Natural killer cell (primary cell): ENCODE measurements around the gene PTPRN2. TPM values are rescaled to one million over a fixed set of nuclear protein-coding genes. Genes with fewer than 3 reads are reported as not detected.

Experiments
- ATAC-seq, 3 donors: fragments of 150-1000 bp in 2 of 3; fragments of 200-7000 bp in 1 of 3; cut with Tn5 transposase; 1 replicate in 1 of 3; 2 replicates in 2 of 3; pipeline ENCODE4 v1.10.0; 2021; ENCODE audit warnings: mild to moderate bottlenecking in 2 of 3, moderate library complexity in 2 of 3
- DNase-seq, 2 donors: peaks; one replicate each; pipeline versions ENCODE4 v3.0.0 to v3.0.0-alpha.2; 2013 to 2021; ENCODE audit warnings: mixed read lengths in 1 of 2
- H3K27ac ChIP-seq: one replicate; pipeline ENCODE4 v1.5.1; 2013; ENCODE audit warnings: mild to moderate bottlenecking, low read length
- H3K27me3 ChIP-seq: one replicate; pipeline ENCODE4 v1.6.1; 2013; ENCODE audit warnings: low read length; ENCODE audit not compliant: control insufficient read depth, insufficient read depth
- H3K36me3 ChIP-seq: one replicate; pipeline ENCODE4 v1.6.1; 2013; ENCODE audit warnings: low read length; ENCODE audit not compliant: control insufficient read depth, insufficient read depth
- H3K4me1 ChIP-seq: one replicate; pipeline ENCODE4 v1.6.1; 2013; ENCODE audit warnings: low read length; ENCODE audit not compliant: control insufficient read depth, insufficient read depth
- H3K4me3 ChIP-seq: one replicate; pipeline ENCODE4 v1.5.1; 2013; ENCODE audit warnings: low read length
- H3K9me3 ChIP-seq: one replicate; pipeline ENCODE4 v1.6.1; 2013; ENCODE audit warnings: low read length; ENCODE audit not compliant: control insufficient read depth, insufficient read depth
- H3K27ac Mint-ChIP-seq, 2 donors: one replicate each; pipeline ENCODE4 v1.8.0; 2022; ENCODE audit warnings: mild to moderate bottlenecking in 2 of 2, mixed read lengths in 2 of 2, moderate library complexity in 1 of 2
- H3K27me3 Mint-ChIP-seq, 2 donors: one replicate each; pipeline ENCODE4 v1.8.0; 2022; ENCODE audit warnings: low read depth in 2 of 2, mixed read lengths in 2 of 2
- H3K36me3 Mint-ChIP-seq: one replicate; pipeline ENCODE4 v1.8.0; 2022; ENCODE audit warnings: mixed read lengths
- H3K4me1 Mint-ChIP-seq, 2 donors: one replicate each; pipeline ENCODE4 v1.8.0; 2022; ENCODE audit warnings: mixed read lengths in 2 of 2
- H3K4me3 Mint-ChIP-seq: one replicate; pipeline ENCODE4 v1.8.0; 2022; ENCODE audit warnings: mild to moderate bottlenecking, moderate library complexity, mixed read lengths
- H3K9me3 Mint-ChIP-seq, 2 donors: one replicate each; pipeline ENCODE4 v1.8.0; 2022; ENCODE audit warnings: mixed read lengths in 2 of 2
- WGBS: methylation state at CpG from one replicate; pipeline ENCODE4 v1.1.7; 2013; ENCODE audit warnings: missing lambda C conversion rate; ENCODE audit not compliant: insufficient coverage; 5-methylcytosine and 5-hydroxymethylcytosine counted together
- intact Hi-C: fragments of 100-400 bp; cut with micrococcal nuclease; formaldehyde crosslinking; loops from one replicate; pipeline ENCODE4 v1.14.2; 2022
- total RNA-seq, 4 donors: library from RNA; stranded (reverse); fragments of 120-200 nt in 1 of 4; gene quantifications; one replicate each; pipeline versions ENCODE4 v1.2.3 to v1.2.4, GENCODE V29; 2013 to 2022
- TF ChIP-seq, protein P1 (sequence below): fragments of 200-600 bp; IDR thresholded peaks from one replicate; pipeline ENCODE4 v1.8.0; 2022; ENCODE audit warnings: antibody characterized with exemption

The PTPRN2 gene
- total RNA-seq, 3 donors from 2014 or later (not counting 1 experiment from before 2014, with no cell fraction given) = 1.3 to 2.5 (median 1.9) TPM

DNA sequence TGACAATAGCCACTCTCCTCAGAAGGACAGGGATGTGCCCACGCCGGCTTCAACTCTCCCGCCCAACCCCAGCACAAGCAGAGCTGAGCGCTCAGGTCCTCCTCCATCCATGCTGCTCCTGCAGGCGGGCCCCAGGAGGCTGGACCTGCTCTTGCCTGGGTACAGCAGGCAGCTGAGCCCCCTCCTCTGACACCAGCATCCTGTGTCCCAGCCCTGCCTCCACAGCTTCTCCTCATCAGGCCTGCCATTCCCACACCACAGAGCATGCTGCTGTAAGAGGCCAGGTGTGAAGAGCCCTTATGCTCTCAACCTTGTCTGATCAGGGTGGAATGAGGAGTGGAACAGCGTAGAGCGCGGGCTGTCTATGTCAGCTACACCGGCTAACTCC is 302.2 kb downstream of the PTPRN2 start:
- TF ChIP-seq, protein P1, sequence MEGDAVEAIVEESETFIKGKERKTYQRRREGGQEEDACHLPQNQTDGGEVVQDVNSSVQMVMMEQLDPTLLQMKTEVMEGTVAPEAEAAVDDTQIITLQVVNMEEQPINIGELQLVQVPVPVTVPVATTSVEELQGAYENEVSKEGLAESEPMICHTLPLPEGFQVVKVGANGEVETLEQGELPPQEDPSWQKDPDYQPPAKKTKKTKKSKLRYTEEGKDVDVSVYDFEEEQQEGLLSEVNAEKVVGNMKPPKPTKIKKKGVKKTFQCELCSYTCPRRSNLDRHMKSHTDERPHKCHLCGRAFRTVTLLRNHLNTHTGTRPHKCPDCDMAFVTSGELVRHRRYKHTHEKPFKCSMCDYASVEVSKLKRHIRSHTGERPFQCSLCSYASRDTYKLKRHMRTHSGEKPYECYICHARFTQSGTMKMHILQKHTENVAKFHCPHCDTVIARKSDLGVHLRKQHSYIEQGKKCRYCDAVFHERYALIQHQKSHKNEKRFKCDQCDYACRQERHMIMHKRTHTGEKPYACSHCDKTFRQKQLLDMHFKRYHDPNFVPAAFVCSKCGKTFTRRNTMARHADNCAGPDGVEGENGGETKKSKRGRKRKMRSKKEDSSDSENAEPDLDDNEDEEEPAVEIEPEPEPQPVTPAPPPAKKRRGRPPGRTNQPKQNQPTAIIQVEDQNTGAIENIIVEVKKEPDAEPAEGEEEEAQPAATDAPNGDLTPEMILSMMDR = no peak
- Histone ChIP-seq H3K27ac (no peak overlapping the region), H3K4me1 (no peaks in the 10 kb centered on the region), H3K9me3 (peaks cover 8% of the 10 kb centered on the region), H3K4me3 (no peak overlapping the region), H3K36me3 (no peaks in the 10 kb centered on the region), H3K27me3 (no peaks in the 10 kb centered on the region)
- Mint-ChIP-seq H3K36me3 (no peaks in the 10 kb centered on the region), H3K9me3 (peaks cover 9 to 22% of the 10 kb centered on the region in 2 donors), H3K27me3 (no peaks in the 10 kb centered on the region), H3K4me1 (no peaks in the 10 kb centered on the region), H3K27ac (no peak overlapping the region), H3K4me3 (no peak overlapping the region)
- DNase-seq = no peak
- WGBS = 95% methylated on average over 9 of the region's 9 CpGs
- intact Hi-C loops = no loop called here
- no peak for ATAC-seq

DNA sequence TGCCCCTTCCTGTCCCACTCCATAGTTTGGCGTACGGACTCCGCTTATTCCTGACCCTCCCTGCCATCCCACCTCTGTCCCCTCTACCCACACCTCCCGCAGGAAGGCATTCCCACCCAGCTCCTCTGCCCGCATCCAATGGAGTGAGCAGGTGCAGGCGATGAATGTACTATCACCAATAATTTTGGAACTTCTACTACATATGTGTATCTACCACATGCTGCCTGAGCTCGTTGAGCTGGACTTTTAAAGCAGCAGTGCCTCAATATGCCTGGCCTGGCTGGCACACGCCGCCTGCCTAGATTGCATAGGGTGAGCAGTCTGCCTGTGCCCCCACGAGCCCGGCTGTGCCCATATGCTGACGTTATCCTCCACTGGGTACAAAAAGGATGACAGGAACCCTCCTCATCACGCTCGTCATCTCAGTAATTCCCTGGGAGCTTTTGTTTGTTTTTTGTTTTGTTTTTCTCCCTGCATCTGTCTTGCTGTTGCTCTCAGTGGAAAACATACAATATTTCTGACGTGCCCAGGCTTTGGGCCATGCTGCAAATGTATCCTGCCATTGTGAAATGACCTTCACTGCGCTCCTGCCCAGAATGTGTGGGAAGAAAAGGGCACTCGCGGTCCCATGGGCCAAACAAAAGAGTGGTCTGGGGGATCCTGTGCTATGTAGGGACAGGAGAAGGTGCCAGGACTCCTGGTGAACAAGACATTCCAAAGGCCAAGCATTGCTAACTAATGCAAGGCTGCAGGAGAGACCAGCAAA is 302.8 kb downstream of the PTPRN2 start:
- no peaks in the 10 kb centered on the region for H3K4me1 ChIP-seq
- H3K9me3 Mint-ChIP-seq = peaks cover 9 to 22% of the 10 kb centered on the region in 2 donors
- no peaks in the 10 kb centered on the region for H3K4me1 Mint-ChIP-seq
- H3K4me3 Mint-ChIP-seq = no peak overlapping the region
- no peaks in the 10 kb centered on the region for H3K27me3 ChIP-seq
- H3K27me3 Mint-ChIP-seq = no peaks in the 10 kb centered on the region
- 82% methylated on average over 18 of the region's 18 CpGs for WGBS
- no peak for DNase-seq
- H3K27ac Mint-ChIP-seq = no peak overlapping the region
- no peak overlapping the region for H3K4me3 ChIP-seq
- TF ChIP-seq, protein P1 = no peak
- ATAC-seq = no peak
- no peaks in the 10 kb centered on the region for H3K36me3 ChIP-seq
- no peaks in the 10 kb centered on the region for H3K36me3 Mint-ChIP-seq
- intact Hi-C loops = no loop called here
- H3K9me3 ChIP-seq = peaks cover 2% of the 10 kb centered on the region
- H3K27ac ChIP-seq = no peak overlapping the region

DNA sequence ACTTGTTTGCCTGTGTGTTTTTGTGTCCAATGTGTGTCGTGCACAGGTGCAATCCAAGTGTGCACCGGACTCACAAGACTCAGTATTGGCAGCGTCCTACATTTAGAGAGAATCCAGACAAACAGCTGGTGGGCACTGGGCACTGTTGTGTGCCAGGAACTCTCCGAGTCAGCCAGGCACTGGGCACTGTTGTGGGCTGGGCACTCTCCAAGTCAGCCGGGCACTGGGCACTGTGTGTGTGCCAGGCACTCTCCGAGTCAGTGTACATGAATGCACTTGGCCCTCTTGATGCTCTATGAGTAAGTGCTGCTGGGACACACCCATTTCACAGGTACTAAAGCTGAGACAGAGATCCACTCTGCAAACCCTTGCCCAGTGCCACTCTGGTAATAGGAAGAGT is 303.5 kb downstream of the PTPRN2 start:
- DNase-seq = no peak
- peak in 1 of 3 donors; percentile 37 for ATAC-seq
- H3K4me1 Mint-ChIP-seq = no peaks in the 10 kb centered on the region
- Histone ChIP-seq H3K9me3 (no peaks in the 10 kb centered on the region), H3K4me1 (no peaks in the 10 kb centered on the region), H3K4me3 (no peak overlapping the region), H3K36me3 (no peaks in the 10 kb centered on the region), H3K27me3 (no peaks in the 10 kb centered on the region), H3K27ac (no peak overlapping the region)
- H3K4me3 Mint-ChIP-seq = no peak overlapping the region
- H3K9me3 Mint-ChIP-seq = peaks cover 5 to 16% of the 10 kb centered on the region in 2 donors
- no peak overlapping the region for H3K27ac Mint-ChIP-seq
- TF ChIP-seq, protein P1 = no peak
- no peaks in the 10 kb centered on the region for H3K36me3 Mint-ChIP-seq
- H3K27me3 Mint-ChIP-seq = no peaks in the 10 kb centered on the region
- 84% methylated on average over 6 of the region's 6 CpGs for WGBS
- intact Hi-C loops = no loop called here
